Measurements from ENCODE around the gene GSTO2.

GSTO2 gene

GRCh38 chr10:104351061-104351702, 82.2 kb downstream of the GSTO2 start:
- Histone ChIP-seq H3K79me2 (ENCODE audit: low read length) (no peaks in the 10 kb centered on the region), H3K27ac (ENCODE audit: low read length) (no peak overlapping the region), H3K4me1 (ENCODE audit: low read length) (peaks cover 23% of the 10 kb centered on the region), H4K20me1 (ENCODE audit: insufficient read depth, low read length) (no peaks in the 10 kb centered on the region), H3K4me2 (ENCODE audit: low read depth, low read length) (peak overlapping the region; percentile 59; the same call in 1 of the 2 replicates), H3K27me3 (replicated peaks; ENCODE audit: insufficient read depth, low read length) (no peaks in the 10 kb centered on the region), H3F3A (ENCODE audit: insufficient read depth, low read length) (peaks cover 15% of the 10 kb centered on the region), H3K9me3 (replicated peaks; ENCODE audit: insufficient read depth, low read length) (no peaks in the 10 kb centered on the region), H3K4me3 (ENCODE audit: low read length) (no peak overlapping the region), H3K9ac (ENCODE audit: low read length) (no peak overlapping the region), H3K36me3 (replicated peaks; ENCODE audit: insufficient read depth, low read length) (no peaks in the 10 kb centered on the region), H3K9me2 (replicated peaks; ENCODE audit: insufficient read depth, low read length) (no peaks in the 10 kb centered on the region), H2AFZ (ENCODE audit: low read length) (no peak overlapping the region)
- no peak for TF ChIP-seq CTCF (IDR thresholded peaks at IDR 0.05; ENCODE audit: low read length)
- TF ChIP-seq EZH2 (optimal IDR thresholded peaks at IDR 0.05; ENCODE audit: low read depth, low read length) = no peak
- TF ChIP-seq EZH2phosphoT487 (IDR thresholded peaks at IDR 0.05; ENCODE audit: low read length) = no peak
- DNase-seq = no peak

GRCh38 chr10:104351919-104352318, 82.9 kb downstream of the GSTO2 start:
- Histone ChIP-seq H3K27me3 (replicated peaks; ENCODE audit: insufficient read depth, low read length) (no peaks in the 10 kb centered on the region), H3K27ac (ENCODE audit: low read length) (peak overlapping the region; percentile 60; the same call in 1 of the 2 replicates), H3K9me3 (replicated peaks; ENCODE audit: insufficient read depth, low read length) (no peaks in the 10 kb centered on the region), H2AFZ (ENCODE audit: low read length) (peak overlapping the region; percentile 36), H3K9me2 (replicated peaks; ENCODE audit: insufficient read depth, low read length) (no peaks in the 10 kb centered on the region), H3K4me2 (ENCODE audit: low read depth, low read length) (peak overlapping the region; percentile 59), H3K36me3 (replicated peaks; ENCODE audit: insufficient read depth, low read length) (no peaks in the 10 kb centered on the region), H3F3A (ENCODE audit: insufficient read depth, low read length) (peaks cover 15% of the 10 kb centered on the region), H4K20me1 (ENCODE audit: insufficient read depth, low read length) (no peaks in the 10 kb centered on the region), H3K9ac (ENCODE audit: low read length) (peak overlapping the region; percentile 29), H3K79me2 (ENCODE audit: low read length) (no peaks in the 10 kb centered on the region), H3K4me1 (ENCODE audit: low read length) (peaks cover 23% of the 10 kb centered on the region), H3K4me3 (ENCODE audit: low read length) (peak overlapping the region; percentile 81)
- TF ChIP-seq EZH2 (optimal IDR thresholded peaks at IDR 0.05; ENCODE audit: low read depth, low read length) (no peak), CTCF (IDR thresholded peaks at IDR 0.05; ENCODE audit: low read length) (no peak), EZH2phosphoT487 (IDR thresholded peaks at IDR 0.05; ENCODE audit: low read length) (no peak)
- DNase-seq = peak; percentile 59

GRCh38 chr10:104353325-104354048, 84.5 kb downstream of the GSTO2 start, which contains the start of gene CFAP58:
CFAP58 (plus strand) TSS chr10:104353833; CDS start chr10:104353898, 65 bp downstream.
- no peaks in the 10 kb centered on the region for H3K79me2 ChIP-seq (ENCODE audit: low read length)
- TF ChIP-seq CTCF (IDR thresholded peaks at IDR 0.05; ENCODE audit: low read length) (peak; percentile 63), EZH2phosphoT487 (IDR thresholded peaks at IDR 0.05; ENCODE audit: low read length) (no peak), EZH2 (optimal IDR thresholded peaks at IDR 0.05; ENCODE audit: low read depth, low read length) (no peak)

More at GRCh38 chr10:104353325-104354048, 84.5 kb downstream of the GSTO2 start, which contains the start of gene CFAP58:
- H3F3A ChIP-seq (ENCODE audit: insufficient read depth, low read length) = peaks cover 15% of the 10 kb centered on the region
- peak within 1 kb of the TSS; percentile 81 for H3K4me3 ChIP-seq (ENCODE audit: low read length)
- peak; percentile 96 for DNase-seq
- no peaks in the 10 kb centered on the region for H4K20me1 ChIP-seq (ENCODE audit: insufficient read depth, low read length)
- peak within 1 kb of the TSS; percentile 29; the same call in 1 of the 2 replicates for H3K9ac ChIP-seq (ENCODE audit: low read length)
- peak within 1 kb of the TSS; percentile 60; the same call in 1 of the 2 replicates for H3K27ac ChIP-seq (ENCODE audit: low read length)
- H3K27me3 ChIP-seq (replicated peaks; ENCODE audit: insufficient read depth, low read length) = no peaks in the 10 kb centered on the region
- no peaks in the 10 kb centered on the region for H3K9me3 ChIP-seq (replicated peaks; ENCODE audit: insufficient read depth, low read length)
- no peaks in the 10 kb centered on the region for H3K36me3 ChIP-seq (replicated peaks; ENCODE audit: insufficient read depth, low read length)
- no peaks in the 10 kb centered on the region for H3K9me2 ChIP-seq (replicated peaks; ENCODE audit: insufficient read depth, low read length)
- H3K4me1 ChIP-seq (ENCODE audit: low read length) = peaks cover 23% of the 10 kb centered on the region
- peak within 1 kb of the TSS; percentile 94 for H2AFZ ChIP-seq (ENCODE audit: low read length)
- H3K4me2 ChIP-seq (ENCODE audit: low read depth, low read length) = peak within 1 kb of the TSS; percentile 63

All from MM.1S (cell line).